HG03095 (cell line): ENCODE measurements around the gene NFKBIZ.
"Not testable (repeated sequence)": the region's sequence is repeated elsewhere in the genome, so short reads cannot be mapped to it uniquely, and the experiment has no call there.

Source experiments
- ATAC-seq: cut with Tn5 transposase; IDR thresholded peaks from one replicate; pipeline ENCODE4 v1.9.1; 2021; ENCODE audit warnings: moderate library complexity; ENCODE audit not compliant: unreplicated experiment

Gene NFKBIZ

GRCh38 chr3:101868534-101869464, 19.5 kb downstream of the NFKBIZ start:
- ATAC-seq, result no peak

DNA sequence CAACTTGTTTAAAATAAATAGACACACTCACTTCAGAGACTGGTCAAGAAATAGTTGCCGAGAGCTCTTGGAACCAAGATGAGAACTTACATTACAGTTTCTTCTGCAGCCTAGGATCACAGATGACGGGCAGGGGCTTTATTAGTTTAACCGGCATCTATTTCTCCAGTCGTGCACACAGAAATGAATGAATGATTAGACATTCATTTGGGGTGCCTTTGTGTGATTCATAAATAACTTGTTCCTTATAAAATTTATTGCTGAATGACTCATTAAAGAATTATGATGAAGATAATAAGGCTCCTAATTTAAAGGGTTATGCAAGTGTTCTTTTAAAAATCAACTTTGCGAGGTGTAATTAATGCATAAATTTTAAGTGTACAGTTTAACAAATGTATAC, 20.8 kb downstream of the NFKBIZ start:
- ATAC-seq, result no peak

GRCh38 chr3:101873619-101874018, 24.3 kb downstream of the NFKBIZ start:
- no peak for ATAC-seq

DNA sequence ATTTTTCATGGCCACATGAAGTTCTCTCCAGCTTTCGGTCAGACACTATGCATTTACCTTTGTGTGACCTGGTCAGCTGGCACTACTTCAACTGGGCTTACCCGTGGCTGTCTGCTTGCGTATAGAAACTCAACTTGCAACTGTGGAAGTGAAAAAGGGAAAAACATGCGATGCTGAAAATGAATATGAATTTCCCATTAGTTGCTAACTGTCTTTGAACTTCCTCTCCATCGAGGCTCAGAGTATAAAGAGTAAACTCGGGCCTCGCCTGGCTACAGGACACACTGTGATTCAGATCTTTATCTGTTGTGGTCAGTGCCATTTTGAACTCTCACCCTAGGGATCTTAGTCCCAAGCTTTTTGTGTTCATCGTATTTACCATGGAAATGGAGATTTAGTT, 26.8 kb downstream of the NFKBIZ start:
- ATAC-seq, result no peak

DNA sequence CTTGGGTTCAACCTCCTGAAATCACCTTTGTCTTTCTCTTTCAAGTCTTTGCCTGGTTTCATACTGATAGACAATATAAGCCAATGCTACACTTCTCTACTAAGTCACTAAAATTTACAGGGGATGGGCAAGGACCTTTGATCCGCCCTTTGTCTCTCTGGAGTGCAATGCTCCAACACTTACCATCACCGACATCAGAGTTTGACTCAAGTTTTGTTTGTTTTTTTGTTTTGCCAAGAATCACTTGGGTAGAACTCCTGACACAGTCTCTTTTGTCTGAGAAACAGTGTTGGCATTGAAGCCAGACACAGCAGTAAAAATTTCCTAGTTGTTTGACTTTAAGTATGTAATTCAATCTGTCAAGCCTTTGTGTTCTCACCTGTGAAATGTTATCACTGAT, 29.3 kb downstream of the NFKBIZ start:
- no peak for ATAC-seq

- ATAC-seq, result no peak
Measured at GRCh38 chr3:101879102-101879501, 29.8 kb downstream of the NFKBIZ start.

- no peak for ATAC-seq
Measured at GRCh38 chr3:101879623-101880284, 30.4 kb downstream of the NFKBIZ start.

DNA sequence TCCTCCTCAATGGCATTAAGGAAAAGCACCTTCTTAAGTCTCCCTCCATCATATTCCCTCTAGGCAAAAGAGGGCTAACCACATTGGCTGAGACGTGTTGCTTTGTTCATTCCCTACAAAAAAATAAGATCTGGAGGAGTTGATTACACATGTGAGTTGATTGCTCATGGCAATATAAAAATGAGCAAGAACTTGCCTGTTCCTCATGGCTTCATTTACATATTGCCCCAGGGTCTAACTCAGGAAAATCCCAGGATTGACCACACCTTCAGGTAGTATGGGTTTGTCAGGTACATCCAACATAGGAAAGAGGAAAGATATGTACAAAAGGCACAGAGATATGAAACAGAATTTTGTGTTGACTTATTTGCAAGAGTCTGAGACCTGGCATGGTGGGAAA, 35.5 kb downstream of the NFKBIZ start:
- no peak for ATAC-seq

- not testable (repeated sequence) for ATAC-seq
Measured at GRCh38 chr3:101885584-101885983, 36.3 kb downstream of the NFKBIZ start.

DNA sequence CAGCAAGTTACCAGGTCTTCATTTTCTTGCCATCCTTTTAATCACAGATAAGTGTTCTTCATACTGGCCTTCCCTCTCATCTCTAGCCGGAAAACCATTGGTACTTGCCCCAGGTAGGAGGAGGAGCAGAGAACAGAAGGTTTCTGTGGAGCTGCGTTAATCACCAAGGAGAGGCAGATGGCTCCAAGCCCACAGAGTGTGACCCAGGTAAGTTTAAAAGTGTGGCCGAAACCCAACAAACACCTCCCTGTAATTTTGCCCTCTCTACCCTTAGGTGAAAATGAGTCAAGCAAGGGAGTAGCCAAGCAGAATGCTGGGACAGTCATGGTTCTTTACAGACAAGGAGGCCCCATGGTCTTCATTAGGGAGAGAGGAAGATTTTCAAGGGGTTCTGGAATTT, 37.3 kb downstream of the NFKBIZ start:
- ATAC-seq, result no peak

DNA sequence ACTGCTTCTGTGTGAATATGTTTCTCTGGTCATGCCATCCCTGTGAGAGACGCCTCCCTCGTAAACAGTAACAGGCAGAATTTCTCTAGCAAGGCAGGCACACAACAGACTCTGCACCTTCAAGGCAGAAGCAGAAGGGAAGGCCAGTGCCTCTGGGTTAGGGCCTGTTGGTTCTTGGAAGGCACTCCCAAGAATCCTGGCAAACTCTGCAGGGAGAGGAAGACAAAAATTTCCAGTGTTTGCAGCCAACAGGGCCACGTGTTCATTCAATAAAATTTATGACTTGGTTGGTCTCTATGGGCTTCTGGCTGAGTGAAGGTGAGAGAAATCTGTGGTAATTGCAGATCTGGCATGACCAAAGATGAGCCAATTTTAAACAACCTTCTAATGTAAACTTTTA, 39.3 kb downstream of the NFKBIZ start:
- no peak for ATAC-seq

DNA sequence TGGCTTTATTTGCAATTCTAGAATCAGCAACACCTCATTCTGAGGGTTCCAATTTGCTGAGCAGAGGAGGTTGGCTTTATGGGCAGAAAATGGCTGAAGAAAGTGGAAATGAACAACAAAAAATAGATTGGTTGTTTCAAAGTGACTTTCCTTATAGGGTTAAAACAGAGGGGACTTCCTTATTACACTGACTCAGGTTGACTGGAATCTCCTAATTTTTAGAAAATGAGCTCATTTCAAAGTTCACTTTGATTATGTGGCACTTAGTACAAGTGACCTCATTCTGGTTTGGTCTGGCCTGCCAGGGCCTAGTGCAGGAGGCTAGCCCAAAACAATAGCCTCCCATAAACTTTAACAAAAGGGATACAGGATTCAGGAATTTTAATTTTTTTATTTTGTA, 41.4 kb downstream of the NFKBIZ start:
- ATAC-seq, result no peak

DNA sequence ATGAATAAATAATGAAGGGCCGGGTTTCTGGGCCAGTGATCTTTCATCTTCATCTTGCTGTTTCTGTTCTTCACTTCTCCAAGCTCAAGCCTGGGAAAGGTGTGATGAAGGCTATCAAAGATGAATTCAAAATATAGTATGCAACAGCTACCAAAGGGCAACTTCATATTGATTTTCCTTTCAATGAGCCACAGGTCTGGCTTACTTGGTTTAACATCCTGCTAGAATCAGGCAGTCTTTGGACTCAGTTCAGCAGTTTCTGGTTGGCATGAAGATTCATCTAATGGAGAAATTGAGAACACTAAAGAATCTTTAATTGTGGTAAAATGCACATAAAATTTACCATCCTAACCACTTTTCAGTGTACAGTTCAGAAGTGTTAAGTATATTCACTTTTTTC, 43.3 kb downstream of the NFKBIZ start:
- no peak for ATAC-seq

DNA sequence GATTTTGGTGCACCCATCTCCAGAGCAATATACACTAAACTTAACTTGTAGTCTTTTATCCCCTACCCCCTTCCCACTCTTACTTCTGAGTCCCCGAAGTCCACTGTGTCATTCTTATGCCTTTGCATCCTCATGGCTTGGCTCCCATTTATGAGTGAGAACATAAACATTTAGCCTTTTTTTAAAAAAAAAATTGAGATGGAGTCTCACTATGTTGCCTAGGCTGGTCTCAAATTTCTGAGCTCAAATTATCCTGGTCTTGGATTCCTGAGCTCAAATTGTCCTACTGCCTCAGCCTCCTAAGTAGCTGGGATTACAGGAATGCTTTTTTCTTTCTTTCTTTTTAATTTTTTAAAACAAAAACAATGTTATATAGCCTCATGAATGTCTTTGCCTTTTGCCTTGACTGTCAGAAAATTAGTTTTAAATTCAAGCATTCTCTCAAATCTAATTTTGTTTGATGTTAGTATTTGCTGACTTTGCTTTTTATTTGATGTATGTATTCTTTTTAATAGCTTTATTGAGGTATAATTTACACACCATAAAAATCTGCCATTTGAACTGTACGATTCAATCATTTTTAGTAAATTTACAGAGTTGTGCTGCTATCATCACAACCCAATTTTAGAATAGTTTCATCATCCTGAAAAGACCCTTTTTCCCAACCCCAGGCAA, 46.9 kb downstream of the NFKBIZ start:
- ATAC-seq, result no peak

DNA sequence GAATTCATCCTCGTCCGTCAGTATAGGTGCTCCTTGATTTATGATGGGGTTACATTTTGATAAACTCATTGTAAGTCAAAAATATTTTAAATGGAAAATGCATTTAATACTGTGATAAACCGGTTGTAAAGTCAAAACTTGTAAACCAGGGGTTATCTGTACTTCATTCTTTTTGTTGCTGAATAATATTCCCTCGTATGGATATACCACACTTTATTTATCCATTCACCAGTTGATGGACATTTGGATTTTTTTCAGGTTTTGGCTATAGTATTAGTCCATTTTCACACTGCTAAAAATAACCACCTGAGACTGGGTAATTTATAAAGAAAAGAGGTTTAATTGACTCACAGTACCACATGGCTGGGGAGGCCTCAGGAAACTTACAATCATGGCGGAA, 47.7 kb downstream of the NFKBIZ start:
- no peak for ATAC-seq

DNA sequence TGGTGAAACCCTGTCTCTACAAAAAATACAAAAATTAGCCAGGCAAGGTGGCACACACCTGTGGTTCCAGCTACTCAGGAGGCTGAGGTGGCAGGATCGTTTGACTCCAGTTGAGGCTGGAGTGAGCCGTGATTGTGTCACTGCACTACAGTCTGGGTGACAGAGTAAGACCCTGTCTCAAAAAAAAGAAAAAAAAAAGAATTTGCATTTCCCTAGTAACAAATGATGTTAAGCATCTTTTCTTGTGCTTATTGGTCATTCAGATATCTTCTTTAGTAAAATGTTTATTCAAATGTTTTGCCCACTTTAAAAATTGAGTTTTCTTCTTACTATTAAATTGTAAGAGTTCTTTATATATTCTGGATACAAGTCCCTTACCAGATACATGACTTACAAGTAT, 48.7 kb downstream of the NFKBIZ start:
- no peak for ATAC-seq

- peak; percentile 94 for ATAC-seq
Measured at GRCh38 chr3:101898752-101899169, 49.4 kb downstream of the NFKBIZ start.

DNA sequence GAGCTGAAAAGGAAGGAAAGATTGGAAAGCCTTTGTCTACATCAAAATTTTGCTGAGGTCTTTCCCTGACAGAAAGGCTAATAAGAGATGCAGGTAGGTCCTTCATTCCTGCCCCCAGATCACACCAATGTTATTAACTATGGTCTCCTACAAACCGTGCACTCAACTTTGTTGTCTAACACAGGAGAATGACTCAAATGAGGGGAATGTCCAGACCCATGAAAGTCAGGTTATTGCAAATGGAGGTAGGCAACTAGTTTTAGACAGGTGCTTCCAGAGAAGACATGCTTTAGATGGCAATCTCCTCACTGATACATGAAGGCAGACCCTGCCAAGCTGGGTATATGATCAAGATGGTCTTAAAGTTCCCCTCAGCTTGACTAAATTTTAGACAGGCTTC, 51.0 kb downstream of the NFKBIZ start:
- no peak for ATAC-seq

DNA sequence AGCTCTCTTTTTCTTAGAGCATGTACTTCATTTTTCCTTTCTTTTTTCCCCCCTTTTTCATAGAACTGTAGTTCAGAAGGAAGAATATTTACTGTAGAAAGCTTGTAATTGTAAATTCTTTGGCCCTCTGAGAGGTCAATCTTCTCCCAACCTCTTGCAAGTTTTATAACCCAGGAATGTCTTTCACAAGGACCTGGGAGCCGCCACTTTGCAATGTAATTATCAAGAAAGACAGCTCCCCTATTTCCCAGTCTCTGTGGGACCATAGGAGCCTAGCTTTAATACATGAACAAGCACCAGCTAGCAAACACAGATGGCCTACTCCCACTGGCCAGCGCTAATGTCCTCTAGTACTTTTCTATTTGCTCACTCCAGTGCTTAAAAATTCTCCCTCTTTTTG, 51.4 kb downstream of the NFKBIZ start:
- ATAC-seq, result no peak

DNA sequence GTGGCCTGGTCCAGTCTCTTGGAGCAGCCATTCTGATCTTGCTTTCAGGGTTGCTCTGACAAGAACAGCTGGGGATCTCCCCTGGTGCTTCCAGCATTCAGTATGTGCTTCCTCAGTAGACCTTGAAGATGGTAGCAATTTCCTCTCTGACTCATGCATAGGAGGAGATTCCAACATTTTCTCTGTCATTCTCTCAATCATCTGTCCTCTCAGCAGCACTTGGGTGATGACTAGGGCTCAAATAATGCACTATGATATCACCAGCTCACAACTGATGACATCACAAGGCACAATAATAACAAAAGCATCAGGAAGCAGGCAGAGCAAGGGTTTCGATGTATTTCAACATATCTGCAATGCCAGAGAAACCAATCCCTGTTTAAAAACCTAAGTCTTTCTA, 52.7 kb downstream of the NFKBIZ start:
- ATAC-seq, result peak; percentile 61

- ATAC-seq, result no peak
Measured at GRCh38 chr3:101903451-101903871, 54.1 kb downstream of the NFKBIZ start.

DNA sequence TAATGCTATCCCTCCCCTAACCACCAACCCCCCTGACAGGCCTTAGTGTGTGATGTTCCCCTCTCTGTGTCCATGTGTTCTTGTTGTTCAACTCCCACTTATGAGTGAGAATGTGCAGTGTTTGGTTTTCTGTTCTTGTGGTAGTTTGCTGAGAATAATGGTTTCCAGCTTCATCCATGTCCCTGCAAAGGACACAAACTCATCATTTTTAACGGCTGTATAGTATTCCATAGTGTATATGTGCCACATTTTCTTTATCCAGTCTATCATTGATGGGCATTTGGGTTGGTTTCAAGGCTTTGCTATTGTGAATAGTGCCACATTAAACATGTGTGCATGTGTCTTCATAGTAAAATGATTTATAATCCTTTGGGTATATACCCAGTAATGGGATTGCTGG, 56.3 kb downstream of the NFKBIZ start:
- ATAC-seq, result not testable (repeated sequence)
